Right ventricle myocardium inferior (tissue), 1 donor: ENCODE results near the gene ADGRA1. TPM values are rescaled to one million over a fixed set of nuclear protein-coding genes. Genes with fewer than 3 reads are reported as not detected.
"Not testable (repeated sequence)": the region's sequence is repeated elsewhere in the genome, so short reads cannot be mapped to it uniquely, and the experiment has no call there.

Source experiments
- ATAC-seq: fragments of 200-7000 bp; cut with Tn5 transposase; one replicate; pipeline ENCODE4 v1.9.1; 2020; ENCODE audit warnings: mild to moderate bottlenecking, moderate library complexity
- DNase-seq: peaks from one replicate; pipeline ENCODE4 v3.0.0; 2021; ENCODE audit errors: missing footprints
- intact Hi-C: fragments of 100-400 bp; cut with DNase I; formaldehyde crosslinking; loops from one replicate; pipeline ENCODE4 v1.11.0; 2022
- total RNA-seq: library from RNA; stranded (reverse); fragmentation: NEBNext Ultra II Directional; extraction: Animal tissue kit (Norgen Biotek cat#: 25700); gene quantifications from one replicate; pipeline ENCODE4 v1.2.1, GENCODE V29; 2021
- donor health status: DM: no; HTN: yes; CAD: no; lungs with severe emphysema.

The ADGRA1 gene
- total RNA-seq, 1 donor from 2014 or later = not detected

DNA sequence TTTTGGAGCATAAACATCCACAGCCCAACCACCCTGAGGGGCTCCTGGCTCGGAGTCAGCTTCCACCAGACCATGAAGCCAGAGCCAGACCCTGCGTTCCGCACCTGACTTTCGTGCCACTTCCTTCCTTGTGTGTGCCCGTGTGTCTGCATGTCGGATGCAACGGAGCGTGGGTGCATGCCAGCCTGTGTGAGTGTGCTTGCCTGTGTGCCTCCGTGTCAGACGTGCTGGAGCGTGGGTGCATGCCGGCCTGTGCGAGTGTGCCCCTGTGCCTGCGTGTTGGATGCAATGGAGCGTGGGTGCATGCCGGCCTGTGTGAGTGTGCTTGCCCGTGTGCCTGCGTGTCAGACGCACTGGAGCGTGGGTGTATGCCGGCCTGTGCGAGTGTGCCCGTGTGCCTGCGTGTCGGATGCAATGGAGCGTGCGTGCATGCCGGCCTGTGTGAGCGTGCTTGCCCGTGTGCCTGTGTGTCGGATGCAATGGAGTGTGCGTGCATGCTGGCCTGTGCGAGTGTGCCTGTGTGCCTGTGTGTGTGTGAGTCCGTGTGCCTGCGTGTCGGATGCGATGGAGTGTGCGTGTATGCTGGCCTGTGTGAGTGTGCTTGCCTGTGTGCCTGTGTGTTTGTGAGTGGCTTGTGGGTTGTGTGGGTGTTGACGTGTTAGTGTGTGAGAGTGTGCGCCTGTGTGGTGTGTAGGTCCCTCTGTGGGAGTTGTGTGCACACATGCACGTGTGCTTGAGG, 44.2 kb downstream of the ADGRA1 start:
- ATAC-seq (no peak), DNase-seq (no peak)
- intact Hi-C loops = no loop called here

GRCh38 chr10:133132473-133133291, 45.0 kb downstream of the ADGRA1 start:
- intact Hi-C loops = no loop called here
- ATAC-seq = peak; percentile 24
- DNase-seq = no peak

DNA sequence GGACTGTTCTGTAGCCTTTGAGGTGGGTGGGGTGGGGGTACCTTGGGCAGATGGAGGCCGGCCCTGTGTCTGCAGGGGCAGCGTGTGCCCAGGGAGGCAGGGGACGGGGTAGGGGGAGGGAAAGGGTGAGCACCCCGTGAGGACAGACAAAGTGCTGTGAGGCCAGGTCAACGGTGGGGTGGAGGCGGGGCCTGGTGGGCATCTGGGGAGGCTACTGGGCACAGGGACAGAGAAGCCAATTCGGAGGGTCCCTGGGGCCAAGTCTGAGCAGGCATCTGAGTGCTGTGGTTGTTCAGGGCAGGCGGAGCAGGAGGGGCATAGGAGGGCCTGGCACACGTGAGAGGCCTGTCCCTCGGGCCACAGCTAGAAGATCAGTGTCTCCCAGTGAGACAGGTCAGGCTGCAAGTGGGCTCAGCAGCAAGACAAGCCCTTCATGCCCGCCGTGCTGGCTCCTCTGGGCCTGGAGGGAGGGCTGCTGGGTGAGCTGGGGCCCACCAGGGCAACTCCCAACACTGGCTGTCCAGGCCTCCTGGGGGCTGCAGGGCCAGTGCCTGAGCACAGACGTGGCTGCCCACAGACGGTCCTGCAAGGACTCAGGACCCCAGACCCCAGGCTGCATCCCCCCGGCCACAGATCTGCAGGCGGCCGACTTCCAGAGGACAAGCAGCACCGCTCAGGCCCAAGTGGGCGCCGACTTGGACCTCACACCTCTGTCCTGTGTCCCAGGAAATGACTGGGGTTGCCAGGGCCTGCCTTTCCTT, 45.9 kb downstream of the ADGRA1 start:
- intact Hi-C loops = no loop called here
- ATAC-seq (peak; percentile 21), DNase-seq (no peak)

DNA sequence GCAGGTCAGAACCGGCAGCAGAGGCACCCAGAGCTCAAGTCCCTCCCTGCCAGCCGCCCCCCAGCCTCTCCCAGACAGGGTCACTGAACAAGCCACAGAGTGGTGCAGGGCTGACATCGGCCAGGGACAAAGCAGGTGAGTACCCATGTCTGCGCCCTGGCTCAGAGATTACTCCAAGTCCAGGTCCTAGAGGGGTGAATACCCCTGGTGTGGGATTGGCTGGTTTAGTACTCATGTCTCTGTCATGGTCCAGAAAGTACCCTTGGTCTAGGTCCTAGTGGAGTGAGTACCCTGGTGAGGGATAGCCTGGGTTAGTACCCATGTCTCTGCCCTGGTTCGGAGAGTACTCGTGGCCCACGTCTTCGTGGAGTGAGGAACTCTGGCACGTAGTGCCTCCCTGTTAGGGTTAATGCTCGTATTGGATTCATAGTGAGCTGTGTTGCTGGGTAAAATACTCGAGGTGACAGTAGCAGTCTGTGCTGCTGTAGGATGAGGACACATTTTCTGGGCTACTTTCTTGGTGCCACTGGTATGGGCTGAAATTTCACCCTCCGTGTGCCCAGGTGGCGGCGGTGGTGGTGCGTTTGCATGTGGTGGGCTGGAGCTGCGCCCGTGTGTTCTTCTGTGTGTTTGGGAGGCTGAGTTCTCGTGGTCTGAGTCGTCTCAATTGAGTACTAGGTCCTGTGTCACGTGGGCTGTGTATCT, 46.8 kb downstream of the ADGRA1 start:
- ATAC-seq = no peak
- DNase-seq = no peak
- intact Hi-C loops = no loop called here

DNA sequence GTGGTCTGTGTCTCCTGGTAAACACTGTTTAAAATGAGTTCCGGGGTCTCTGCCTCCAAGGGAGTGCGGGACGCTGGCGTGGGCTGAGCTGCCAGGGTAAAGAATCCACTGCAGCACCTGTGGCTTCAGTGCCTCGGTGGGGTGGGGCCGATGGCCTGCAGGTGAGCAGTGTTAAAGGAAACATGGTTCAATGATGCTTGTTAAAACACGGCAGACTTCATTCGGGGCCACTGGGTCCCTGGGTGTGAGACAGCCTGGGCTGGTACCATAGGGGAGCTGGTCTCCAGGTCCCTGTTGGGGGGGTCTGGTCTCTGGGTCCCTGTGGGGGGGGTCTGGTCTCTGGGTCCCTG, 47.4 kb downstream of the ADGRA1 start:
- ATAC-seq (no peak), DNase-seq (no peak)

DNA sequence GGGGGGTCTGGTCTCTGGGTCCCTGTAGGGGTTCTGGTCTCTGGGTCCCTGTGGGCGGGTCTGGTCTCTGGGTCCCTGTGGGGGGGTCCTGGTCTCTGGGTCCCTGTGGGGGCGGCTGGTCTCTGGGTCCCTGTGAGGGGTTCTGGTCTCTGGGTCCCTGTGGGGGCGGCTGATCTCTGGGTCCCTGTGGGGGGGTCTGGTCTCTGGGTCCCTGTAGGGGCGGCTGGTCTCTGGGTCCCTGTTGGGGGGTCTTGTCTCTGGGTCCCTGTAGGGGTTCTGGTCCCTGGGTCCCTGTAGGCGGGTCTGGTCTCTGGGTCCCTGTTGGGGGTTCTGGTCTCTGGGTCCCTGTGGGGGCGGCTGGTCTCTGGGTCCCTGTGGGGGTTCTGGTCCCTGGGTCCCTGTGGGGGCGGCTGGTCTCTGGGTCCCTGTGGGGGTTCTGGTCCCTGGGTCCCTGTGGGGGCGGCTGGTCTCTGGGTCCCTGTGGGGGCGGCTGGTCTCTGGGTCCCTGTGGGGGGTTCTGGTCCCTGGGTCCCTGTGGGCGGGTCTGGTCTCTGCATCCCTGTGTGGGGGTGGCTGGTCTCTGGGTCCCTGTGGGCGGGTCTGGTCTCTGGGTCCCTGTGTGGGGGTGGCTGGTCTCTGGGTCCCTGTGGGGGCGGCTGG, 49.9 kb downstream of the ADGRA1 start:
- intact Hi-C loops, DNase-seq, ATAC-seq: not testable (repeated sequence)

More for the DNA sequence above, 47.4 kb downstream of the ADGRA1 start:
- intact Hi-C loops = no loop called here

DNA sequence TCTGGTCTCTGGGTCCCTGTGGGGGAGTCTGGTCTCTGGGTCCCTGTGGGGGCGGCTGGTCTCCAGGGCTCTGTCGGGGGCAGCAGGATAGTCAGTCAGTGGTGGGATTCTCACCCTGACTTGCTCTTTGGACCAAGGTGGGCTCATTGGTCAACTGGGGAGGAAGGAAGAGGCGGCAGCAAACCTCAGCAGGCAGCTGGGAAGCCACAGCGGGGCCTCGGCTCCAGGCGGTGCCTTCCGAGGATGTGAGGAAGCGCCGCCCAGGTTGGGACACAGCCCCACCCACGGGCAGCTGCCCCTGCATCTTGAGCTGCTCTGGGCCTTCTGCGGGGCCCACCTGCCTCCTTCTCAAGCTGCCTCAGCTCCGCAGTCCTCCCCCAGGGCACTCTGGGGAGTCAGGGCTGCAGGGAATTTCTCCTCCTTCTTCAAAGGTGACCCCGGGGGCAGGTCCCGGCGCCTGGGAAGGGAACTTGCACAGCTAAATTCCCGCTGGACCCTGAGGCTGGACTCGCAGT, 51.9 kb downstream of the ADGRA1 start:
- DNase-seq (no peak), ATAC-seq (no peak)
- intact Hi-C loops = no loop called here

DNA sequence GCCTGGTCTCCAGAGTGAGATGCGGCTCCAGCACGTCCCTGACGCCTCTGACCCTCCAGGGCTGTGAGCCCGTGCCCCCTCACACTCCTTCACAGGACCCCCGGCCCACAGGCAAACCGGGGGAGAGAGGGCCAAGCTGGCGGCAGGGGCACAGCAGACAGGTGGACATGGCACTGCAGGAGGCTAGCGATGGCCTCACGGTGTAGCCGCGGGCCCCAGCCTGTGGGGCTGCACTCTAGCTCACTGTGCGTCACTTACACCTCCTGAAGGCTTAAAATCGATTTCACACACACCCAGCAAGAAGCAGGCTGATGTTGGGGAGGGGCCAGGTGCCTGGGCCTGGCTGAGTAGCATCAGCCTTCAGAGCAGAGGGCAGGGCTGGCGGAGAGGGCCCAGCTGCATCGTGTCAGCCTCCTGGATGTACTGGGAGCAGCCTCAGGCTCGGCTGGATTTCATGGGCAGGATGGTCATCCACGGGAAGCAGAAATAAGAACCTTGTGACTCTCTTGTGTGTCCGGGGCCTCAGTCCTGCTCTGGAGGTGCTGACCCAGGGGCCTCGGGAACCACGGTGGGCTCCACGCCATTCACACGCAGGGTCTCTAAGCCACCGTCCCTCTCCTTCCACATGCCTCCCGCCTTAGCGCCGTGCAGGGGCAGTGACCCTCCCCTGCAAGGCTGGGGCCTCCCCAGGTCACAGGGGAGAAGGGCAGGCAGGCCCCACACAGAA, 52.9 kb downstream of the ADGRA1 start:
- intact Hi-C loops = no loop called here
- DNase-seq = no peak

DNA sequence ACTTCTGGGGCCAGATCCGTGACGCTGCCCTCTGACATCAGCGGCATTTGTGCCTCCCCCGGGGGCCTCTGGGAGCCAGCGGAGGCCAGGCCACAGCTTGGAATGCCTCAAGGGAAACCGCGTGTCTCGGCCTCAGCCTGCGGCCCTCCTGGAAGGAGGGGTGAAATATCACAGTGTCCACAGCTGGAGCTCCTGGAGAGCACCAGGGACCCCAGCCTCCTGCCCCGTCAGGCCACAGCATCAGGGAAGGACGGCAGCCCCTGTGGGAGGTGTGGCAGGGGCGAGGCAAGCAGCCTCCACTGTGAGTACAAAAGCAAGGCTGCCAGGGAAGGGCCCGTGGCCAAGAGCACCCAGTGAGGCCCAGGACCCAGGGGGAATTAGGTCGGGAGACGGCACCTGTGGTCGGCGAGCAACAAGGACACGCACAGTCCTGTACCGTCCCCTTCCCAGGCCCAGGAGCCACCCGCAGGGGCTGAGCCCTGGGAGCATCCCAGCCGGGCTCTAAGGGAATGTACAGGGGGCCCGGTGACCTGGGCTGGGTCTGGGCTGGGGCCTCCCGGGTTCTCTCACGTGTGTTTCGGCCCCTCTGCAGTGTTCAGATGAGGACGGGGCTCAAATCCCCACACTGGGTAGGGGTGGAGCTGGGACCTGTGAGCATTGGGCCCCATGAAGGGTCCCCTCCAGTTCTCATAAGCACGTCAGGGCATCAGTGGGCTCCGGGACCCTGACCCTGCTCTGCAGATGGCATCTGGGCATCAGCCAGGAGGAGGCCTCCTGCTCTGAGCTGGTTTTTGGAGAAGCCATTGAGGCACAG, 53.6 kb downstream of the ADGRA1 start:
- ATAC-seq (no peak), DNase-seq (peak; percentile 55)
- intact Hi-C loops = no loop called here

More for the DNA sequence above, 52.9 kb downstream of the ADGRA1 start:
- ATAC-seq = no peak

DNA sequence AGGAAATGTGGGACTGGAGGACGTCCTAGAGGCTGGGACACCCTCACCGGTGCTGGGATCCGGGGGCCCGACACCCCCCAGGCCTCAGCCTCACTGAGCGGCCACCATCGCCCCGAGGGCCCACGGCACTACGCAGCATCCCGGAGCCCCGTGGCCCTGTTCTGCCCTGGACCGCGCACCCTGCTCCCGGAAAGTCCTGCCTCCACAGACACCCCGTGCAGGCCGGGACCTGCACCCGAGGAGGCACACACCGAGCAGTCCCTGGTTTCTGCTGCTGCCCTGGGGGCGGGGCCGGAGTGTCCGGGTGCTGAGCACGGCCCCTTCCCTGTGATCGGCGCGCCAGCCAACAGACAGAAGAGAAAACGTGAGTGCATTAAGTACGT, 54.2 kb downstream of the ADGRA1 start:
- no peak for ATAC-seq

GRCh38 chr10:133142523-133143199, 54.9 kb downstream of the ADGRA1 start:
- intact Hi-C loops = no loop called here
- ATAC-seq = no peak
- no peak for DNase-seq

More for the DNA sequence above, 54.2 kb downstream of the ADGRA1 start:
- DNase-seq = no peak
- intact Hi-C loops = no loop called here

- DNase-seq (peak; percentile 48), ATAC-seq (no peak)
- intact Hi-C loops = no loop called here
These were observed 55.4 kb downstream of the ADGRA1 start for GRCh38 chr10:133143200-133143533.

DNA sequence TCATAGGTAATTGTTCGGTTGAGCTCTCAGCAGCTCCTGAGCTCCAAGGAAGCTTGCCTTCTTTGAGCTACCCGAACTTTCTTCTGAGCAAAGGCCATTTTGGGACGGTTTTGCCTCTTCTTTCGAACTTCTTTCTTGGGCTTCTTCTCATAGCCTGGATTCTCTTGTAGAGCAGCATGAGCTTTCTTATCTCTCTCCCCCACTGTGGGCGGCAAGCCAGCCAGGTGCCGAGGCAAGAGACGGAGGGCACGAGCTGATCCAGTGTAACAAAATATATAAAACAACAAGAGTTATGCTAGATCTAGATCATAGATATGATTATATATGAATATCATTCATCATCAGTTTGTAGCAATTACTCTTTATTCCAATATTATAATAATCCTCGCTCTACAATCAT, 55.8 kb downstream of the ADGRA1 start:
- DNase-seq = no peak
- intact Hi-C loops = no loop called here
- ATAC-seq = no peak

DNA sequence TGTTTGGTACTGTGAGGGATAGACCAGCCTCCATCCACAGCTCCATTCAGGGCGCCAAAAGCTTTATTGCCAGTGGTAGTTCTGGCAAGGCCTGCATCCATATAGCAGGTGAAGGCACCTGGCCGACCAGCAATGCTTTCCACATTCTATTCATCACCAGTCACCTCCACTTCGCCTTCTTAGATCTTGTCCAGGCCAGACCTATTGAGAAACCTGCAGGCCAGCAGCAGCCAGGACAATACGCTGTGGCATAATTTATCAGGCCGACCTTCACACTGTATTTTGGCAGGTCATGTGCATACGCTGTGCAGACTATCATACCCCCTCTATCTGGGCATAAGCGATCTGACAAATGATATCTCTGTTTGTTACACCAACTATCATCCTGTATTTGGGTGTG, 57.0 kb downstream of the ADGRA1 start:
- ATAC-seq (no peak), DNase-seq (no peak)
- intact Hi-C loops = no loop called here

GRCh38 chr10:133150226-133150625, 62.5 kb downstream of the ADGRA1 start:
- intact Hi-C loops = no loop called here
- ATAC-seq = no peak
- DNase-seq = no peak

DNA sequence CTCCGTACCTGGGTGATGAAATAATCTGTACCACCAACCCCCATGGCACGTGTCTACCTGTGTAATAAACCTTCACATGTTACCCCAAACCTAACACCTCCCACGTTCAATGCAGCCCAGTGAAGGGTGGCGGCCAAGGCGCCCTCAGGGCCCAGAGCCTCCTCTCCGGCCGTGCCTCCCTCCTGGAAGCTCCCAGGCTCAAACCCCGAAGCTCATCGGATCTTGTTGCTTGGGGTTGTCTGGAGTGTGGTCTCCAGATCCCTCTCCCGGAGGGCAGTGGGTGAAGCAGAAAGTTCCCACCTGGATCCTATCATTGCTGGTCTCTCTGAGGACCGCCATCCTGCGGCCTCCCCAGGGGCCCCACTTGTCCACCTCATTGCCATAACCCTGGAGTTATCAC, 62.9 kb downstream of the ADGRA1 start:
- ATAC-seq = no peak
- DNase-seq = no peak
- intact Hi-C loops = no loop called here
